K562 (cell line): ENCODE measurements around the gene ITGAV. TPM values are rescaled to one million over a fixed set of nuclear protein-coding genes. Genes with fewer than 3 reads are reported as not detected.

Experiments
- ATAC-seq: fragments of 200-7000 bp; cut with Tn5 transposase; 3 replicates; pipeline ENCODE4 v1.9.1; 2020; ENCODE audit warnings: moderate library complexity
- BruUV-seq: library from RNA; stranded (reverse); fragments of 400-500 nt; replicated peaks from 2 replicates; lab custom pipeline; 2021; lab: Mats Ljungman, UMichigan
- CTCF ChIA-PET: fragments of 300-600 bp; formaldehyde crosslinking; extraction: SDS; loops from one replicate; lab custom pipeline; 2021; ENCODE audit warnings: low intra/inter-chr PET ratio; lab: Yijun Ruan, JAX
- POLR2A ChIA-PET: fragments of 300-600, 350-650 bp; sonication (Branson Sonifier 250); formaldehyde crosslinking; extraction: SDS; loops from one replicate; lab custom pipeline; 2021; ENCODE audit warnings: antibody characterized with exemption, inconsistent platforms; lab: Yijun Ruan, JAX
- DNase-seq, 4 experiments: peaks; one replicate each; pipeline versions ENCODE4 v3.0.0 to v3.0.0-alpha.2; 2011 to 2018; ENCODE audit warnings: low spot score in 3 of 4, mixed read lengths in 3 of 4; ENCODE audit errors: extremely low read depth in 1 of 4
- FAIRE-seq: peaks from 2 replicates; lab custom pipeline; 2011; peaks lifted over from hg19 to GRCh38; lab: Jason Lieb, UNC
- H2AFZ ChIP-seq: 2 replicates; pipeline ENCODE4 v1.6.0; 2011; ENCODE audit warnings: low read depth, low read length, control low read depth, inconsistent platforms
- H3K27ac ChIP-seq: fragments of 200-600 bp; 3 replicates; pipeline ENCODE4 v1.8.0; 2011; ENCODE audit warnings: low read depth, mild to moderate bottlenecking, control low read depth, inconsistent platforms, low read length, moderate library complexity, mixed read lengths; ENCODE audit errors: extremely low read depth
- H3K27me3 ChIP-seq, 2 experiments: fragments of 300-600 bp in 1 of 2; 2 replicates in 1 of 2; 3 replicates in 1 of 2; pipeline versions ENCODE4 v1.6.0 to v1.8.0; 2011; ENCODE audit warnings: inconsistent platforms in 2 of 2, low read length in 2 of 2, mild to moderate bottlenecking in 1 of 2, mixed read lengths in 1 of 2, moderate library complexity in 1 of 2; ENCODE audit not compliant: control insufficient read depth in 2 of 2, insufficient read depth in 2 of 2
- H3K36me3 ChIP-seq: fragments of 300-600 bp; 3 replicates; pipeline ENCODE4 v1.8.0; 2011; ENCODE audit warnings: mild to moderate bottlenecking, low read length, inconsistent platforms; ENCODE audit not compliant: control insufficient read depth, insufficient read depth
- H3K4me1 ChIP-seq, 2 experiments: fragments of 200-600 bp in 1 of 2; replicated peaks in 1 of 2; 2 replicates in 1 of 2; 3 replicates in 1 of 2; pipeline versions ENCODE4 v1.5.1 to v1.8.0; 2011; ENCODE audit warnings: inconsistent platforms in 2 of 2, low read length in 2 of 2, mild to moderate bottlenecking in 1 of 2, mixed read lengths in 1 of 2, moderate library complexity in 1 of 2; ENCODE audit not compliant: control insufficient read depth in 2 of 2, insufficient read depth in 2 of 2
- H3K4me2 ChIP-seq: 2 replicates; pipeline ENCODE4 v1.6.1; 2011; ENCODE audit warnings: low read length, control low read depth, inconsistent platforms, mixed read lengths; ENCODE audit not compliant: insufficient read depth
- H3K4me3 ChIP-seq: fragments of 200-600 bp; sonication (generic), shearing (Covaris generic); 2 replicates; pipeline ENCODE4 v1.5.1; 2016; ENCODE audit warnings: control low read depth, inconsistent platforms
- H3K79me2 ChIP-seq: fragments of 200-600 bp; 3 replicates; pipeline ENCODE4 v1.8.0; 2011; ENCODE audit warnings: low read length, inconsistent platforms; ENCODE audit not compliant: control insufficient read depth, insufficient read depth
- H3K9ac ChIP-seq, 2 experiments: 2 replicates each; pipeline versions ENCODE4 v1.6.0 to v1.6.1; 2011; ENCODE audit warnings: low read depth in 2 of 2, low read length in 2 of 2, control low read depth in 1 of 2, inconsistent platforms in 1 of 2, mild to moderate bottlenecking in 1 of 2, mixed read lengths in 1 of 2; ENCODE audit not compliant: insufficient read depth in 1 of 2
- H3K9me1 ChIP-seq: one replicate; pipeline ENCODE4 v1.6.0; 2011; ENCODE audit warnings: inconsistent platforms, mild to moderate bottlenecking, low read length, moderate library complexity; ENCODE audit not compliant: control insufficient read depth, insufficient read depth
- H3K9me3 ChIP-seq: replicated peaks from 2 replicates; pipeline ENCODE4 v1.5.1; 2011; ENCODE audit warnings: low read depth, low read length, inconsistent platforms; ENCODE audit not compliant: control insufficient read depth, insufficient read depth
- H4K20me1 ChIP-seq: replicated peaks from 2 replicates; pipeline ENCODE4 v1.6.1; 2011; ENCODE audit warnings: low read length, inconsistent platforms, mixed read lengths; ENCODE audit not compliant: control insufficient read depth, insufficient read depth
- ARNT ChIP-seq, 2 experiments: fragments of 450-650 bp; IDR thresholded peaks; 2 replicates each; pipeline ENCODE4 v1.6.1; 2016; ENCODE audit warnings: mild to moderate bottlenecking in 1 of 2
- CXXC5 ChIP-seq: fragments of 250-450 bp; sonication (Bioruptor Pico); IDR thresholded peaks from 2 replicates; pipeline ENCODE4 v1.8.0; 2022; ENCODE audit warnings: inconsistent platforms, mild to moderate bottlenecking, moderate library complexity
- ELF4 ChIP-seq: fragments of 450-650 bp; formaldehyde crosslinking; IDR thresholded peaks from 2 replicates; pipeline ENCODE4 v1.4.0; 2022; ENCODE audit warnings: missing genetic modification characterization
- ETV6 ChIP-seq, 3 experiments: fragments of 150-350 bp in 1 of 3; sonication (generic) in 1 of 3; formaldehyde crosslinking in 1 of 3; IDR thresholded peaks; 2 replicates each; pipeline versions ENCODE4 v1.6.1 to v1.8.0; 2014 to 2022; ENCODE audit warnings: borderline replicate concordance in 2 of 3, low read depth in 2 of 3, antibody characterized with exemption in 1 of 3, low read length in 1 of 3, mild to moderate bottlenecking in 1 of 3, missing genetic modification reagents in 1 of 3
- MCM3 ChIP-seq: fragments of 450-650 bp; IDR thresholded peaks from 2 replicates; pipeline ENCODE4 v1.6.1; 2016
- PYGO2 ChIP-seq: fragments of 450-650 bp; IDR thresholded peaks from 2 replicates; pipeline ENCODE4 v1.6.1; 2016; ENCODE audit warnings: mild to moderate bottlenecking, missing genetic modification characterization, moderate library complexity, missing compliant biosample characterization
- SETDB1 ChIP-seq: IDR thresholded peaks from one replicate; pipeline ENCODE4 v1.6.1; 2012; ENCODE audit warnings: low read length, control low read depth, inconsistent platforms
- SMC3 ChIP-seq: conservative IDR thresholded peaks from 2 replicates; pipeline ENCODE4 v1.6.1; 2011; ENCODE audit warnings: low read depth, low read length, improper control_type of control experiment; ENCODE audit not compliant: insufficient read depth
- ZNF174 ChIP-seq: fragments of 250-450 bp; sonication (Bioruptor Pico); IDR thresholded peaks from 2 replicates; pipeline ENCODE4 v1.4.0; 2020; ENCODE audit warnings: mild to moderate bottlenecking
- WGBS: fragments of 100-300 bp; shearing (Covaris generic); methylation state at CpG from one replicate; pipeline ENCODE4 v1.1.6; 2016; ENCODE audit warnings: low coverage, mixed read lengths; ENCODE audit not compliant: insufficient coverage; ENCODE audit errors: missing lambda C conversion rate; 5-methylcytosine and 5-hydroxymethylcytosine counted together
- in situ Hi-C: fragments of 300-500 bp; cut with MboI; formaldehyde crosslinking; loops from 4 replicates; pipeline ENCODE4 v1.15.0; 2018; ENCODE audit warnings: inconsistent platforms, mixed read lengths
- intact Hi-C: fragments of 100-400 bp; cut with micrococcal nuclease; formaldehyde crosslinking; loops from 2 replicates; pipeline ENCODE4 v1.14.2; 2022
- polyA plus RNA-seq, 8 experiments: library from polyadenylated mRNA; depleted of rRNA in 4 of 8; stranded (reverse) in 5 of 8; unstranded in 3 of 8; fragments of >200 nt; fragmentation: Nextera tagmentation in 2 of 8; fragmentation: Illumina TruSeq in 1 of 8; extraction: Ambion mirVana in 2 of 8; extraction: Trizol in 1 of 8; gene quantifications; 2 replicates each; pipeline versions ENCODE4 v1.2.1 to v1.2.3, GENCODE V29; 2011 to 2014; ENCODE audit warnings: inconsistent platforms in 1 of 8, missing spikeins in 1 of 8
- total RNA-seq, 7 experiments: library from RNA; depleted of rRNA in 6 of 7; stranded (reverse); fragments of >200 nt in 6 of 7; fragmentation: Illumina TruSeq in 2 of 7; extraction: Trizol in 2 of 7; gene quantifications; 2 replicates each; pipeline versions ENCODE4 v1.2.1 to v1.2.3, GENCODE V29; 2011 to 2021; ENCODE audit warnings: low replicate concordance in 1 of 7
- TF ChIP-seq, protein P1 (sequence below): fragments of 450-650 bp; IDR thresholded peaks from 2 replicates; pipeline ENCODE4 v1.6.1; 2016; ENCODE audit warnings: borderline replicate concordance
- TF ChIP-seq, protein P2 (sequence below): IDR thresholded peaks from 2 replicates; pipeline ENCODE4 v1.6.1; 2011; ENCODE audit warnings: borderline replicate concordance, low read depth, mild to moderate bottlenecking, moderate library complexity, low read length; ENCODE audit not compliant: insufficient read depth, poor library complexity, severe bottlenecking
- TF ChIP-seq, protein P3 (sequence below), 2 experiments: IDR thresholded peaks; 2 replicates each; pipeline ENCODE4 v1.6.1; 2011; ENCODE audit warnings: borderline replicate concordance in 1 of 2, control low read depth in 1 of 2, low read depth in 1 of 2, low read length in 1 of 2, mild to moderate bottlenecking in 1 of 2, mixed read lengths in 1 of 2, moderate library complexity in 1 of 2; ENCODE audit not compliant: insufficient read depth in 1 of 2, insufficient read length in 1 of 2, poor library complexity in 1 of 2, severe bottlenecking in 1 of 2; ENCODE audit errors: extremely low read depth in 1 of 2

ITGAV gene
- total and polyA plus RNA-seq, 9 of the 15 experiments (the other 6 are each of a cell fraction or from before 2014, with no cell fraction given) = 3.7 to 17.7 (median 10.7) TPM

DNA sequence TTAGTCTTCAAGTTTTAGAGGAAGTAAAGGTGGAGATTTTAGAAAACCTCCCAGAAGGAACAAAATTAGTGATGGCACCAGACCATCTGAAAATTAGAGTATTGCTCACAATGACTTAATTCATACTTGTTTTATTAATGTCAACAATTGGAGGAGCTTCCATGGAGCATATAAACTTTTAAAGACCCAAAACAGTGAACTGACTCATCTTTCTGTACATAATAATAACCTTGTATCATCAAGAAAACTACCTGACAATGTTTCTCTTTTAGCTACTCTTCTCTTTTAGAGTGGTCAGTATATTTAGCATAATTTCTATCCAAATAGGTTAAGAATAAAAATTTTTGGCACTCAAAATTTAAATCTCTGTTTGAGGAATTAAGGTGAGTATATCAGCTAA is 7.2 kb upstream of the ITGAV start (continued):
- TF ChIP-seq ARNT (IDR thresholded peaks at IDR 0.05) (no peak), ZNF174 (CRISPR knock-in tag) (no peak), ETV6 (IDR thresholded peaks at IDR 0.05; ENCODE audit: borderline replicate concordance in 1 of 2, low read depth in 2 of 2, low read length in 1 of 2) (no peak), ETV6 (CRISPR knock-in tag; IDR thresholded peaks at IDR 0.05; ENCODE audit: borderline replicate concordance) (no peak), CXXC5 (CRISPR knock-in tag) (no peak), PYGO2 (tag) (no peak)

DNA sequence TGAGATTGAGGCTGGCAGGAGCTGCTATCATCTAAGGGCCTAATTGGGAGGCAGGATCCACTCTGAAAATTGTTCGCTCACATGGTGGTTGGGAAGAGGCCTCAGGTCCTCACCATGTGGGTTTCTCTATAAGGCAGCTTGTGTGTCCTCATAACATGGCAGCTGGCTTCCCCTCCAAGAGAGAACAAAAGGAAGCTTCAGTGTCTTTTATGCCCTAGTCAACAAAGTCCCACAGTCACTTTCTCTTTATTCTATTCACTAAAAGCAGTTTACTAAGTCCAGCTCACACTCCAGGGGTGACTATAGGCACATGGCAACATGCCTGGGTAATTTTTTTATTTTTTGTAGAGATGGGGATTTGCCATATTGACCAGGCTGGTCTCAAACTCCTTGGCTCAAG is 5.8 kb upstream of the ITGAV start:
- H4K20me1 ChIP-seq = no peaks in the 10 kb centered on the region
- ATAC-seq (no peak), DNase-seq (no peak), FAIRE-seq (no peak)
- no peaks in the 10 kb centered on the region for H3K79me2 ChIP-seq
- WGBS = 8% methylated on average over 1 of the region's 1 CpG
- H3K9me1 ChIP-seq = no peaks in the 10 kb centered on the region
- no peak for TF ChIP-seq SMC3
- TF ChIP-seq, protein P1, sequence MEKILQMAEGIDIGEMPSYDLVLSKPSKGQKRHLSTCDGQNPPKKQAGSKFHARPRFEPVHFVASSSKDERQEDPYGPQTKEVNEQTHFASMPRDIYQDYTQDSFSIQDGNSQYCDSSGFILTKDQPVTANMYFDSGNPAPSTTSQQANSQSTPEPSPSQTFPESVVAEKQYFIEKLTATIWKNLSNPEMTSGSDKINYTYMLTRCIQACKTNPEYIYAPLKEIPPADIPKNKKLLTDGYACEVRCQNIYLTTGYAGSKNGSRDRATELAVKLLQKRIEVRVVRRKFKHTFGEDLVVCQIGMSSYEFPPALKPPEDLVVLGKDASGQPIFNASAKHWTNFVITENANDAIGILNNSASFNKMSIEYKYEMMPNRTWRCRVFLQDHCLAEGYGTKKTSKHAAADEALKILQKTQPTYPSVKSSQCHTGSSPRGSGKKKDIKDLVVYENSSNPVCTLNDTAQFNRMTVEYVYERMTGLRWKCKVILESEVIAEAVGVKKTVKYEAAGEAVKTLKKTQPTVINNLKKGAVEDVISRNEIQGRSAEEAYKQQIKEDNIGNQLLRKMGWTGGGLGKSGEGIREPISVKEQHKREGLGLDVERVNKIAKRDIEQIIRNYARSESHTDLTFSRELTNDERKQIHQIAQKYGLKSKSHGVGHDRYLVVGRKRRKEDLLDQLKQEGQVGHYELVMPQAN = no peak
- TF ChIP-seq, protein P2, sequence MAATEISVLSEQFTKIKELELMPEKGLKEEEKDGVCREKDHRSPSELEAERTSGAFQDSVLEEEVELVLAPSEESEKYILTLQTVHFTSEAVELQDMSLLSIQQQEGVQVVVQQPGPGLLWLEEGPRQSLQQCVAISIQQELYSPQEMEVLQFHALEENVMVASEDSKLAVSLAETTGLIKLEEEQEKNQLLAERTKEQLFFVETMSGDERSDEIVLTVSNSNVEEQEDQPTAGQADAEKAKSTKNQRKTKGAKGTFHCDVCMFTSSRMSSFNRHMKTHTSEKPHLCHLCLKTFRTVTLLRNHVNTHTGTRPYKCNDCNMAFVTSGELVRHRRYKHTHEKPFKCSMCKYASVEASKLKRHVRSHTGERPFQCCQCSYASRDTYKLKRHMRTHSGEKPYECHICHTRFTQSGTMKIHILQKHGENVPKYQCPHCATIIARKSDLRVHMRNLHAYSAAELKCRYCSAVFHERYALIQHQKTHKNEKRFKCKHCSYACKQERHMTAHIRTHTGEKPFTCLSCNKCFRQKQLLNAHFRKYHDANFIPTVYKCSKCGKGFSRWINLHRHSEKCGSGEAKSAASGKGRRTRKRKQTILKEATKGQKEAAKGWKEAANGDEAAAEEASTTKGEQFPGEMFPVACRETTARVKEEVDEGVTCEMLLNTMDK = no peak
- TF ChIP-seq SETDB1 = no peak
- no peak for TF ChIP-seq MCM3
- TF ChIP-seq ELF4 (CRISPR knock-in tag) = no peak
- TF ChIP-seq, protein P3, sequence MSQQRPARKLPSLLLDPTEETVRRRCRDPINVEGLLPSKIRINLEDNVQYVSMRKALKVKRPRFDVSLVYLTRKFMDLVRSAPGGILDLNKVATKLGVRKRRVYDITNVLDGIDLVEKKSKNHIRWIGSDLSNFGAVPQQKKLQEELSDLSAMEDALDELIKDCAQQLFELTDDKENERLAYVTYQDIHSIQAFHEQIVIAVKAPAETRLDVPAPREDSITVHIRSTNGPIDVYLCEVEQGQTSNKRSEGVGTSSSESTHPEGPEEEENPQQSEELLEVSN (IDR thresholded peaks at IDR 0.05; ENCODE audit: borderline replicate concordance in 1 of 2, extremely low read depth in 1 of 2, insufficient read depth in 1 of 2, insufficient read length in 1 of 2, low read depth in 1 of 2, low read length in 1 of 2, poor library complexity in 1 of 2, severe bottlenecking in 1 of 2) = no peak
- no peaks in the 10 kb centered on the region for H3K27me3 ChIP-seq
- peaks cover 0 to 7% of the 10 kb centered on the region in 2 experiments; a peak in 2 of 5 replicates for H3K4me1 ChIP-seq
- H3K36me3 ChIP-seq = no peaks in the 10 kb centered on the region
- no peak overlapping the region for H3K4me2 ChIP-seq
- in situ Hi-C loops = no loop called here
- intact Hi-C loops = no loop called here
- H3K27ac ChIP-seq = no peak overlapping the region
- H2AFZ ChIP-seq = no peak overlapping the region
- BruUV-seq = no TSS peak
- ChIA-PET POLR2A (interaction anchor here (0.6 to 1.4 kb wide), 4 partner anchors 9 to 36 kb away, joined by 3 to 5 read pairs (median 4); no protein-coding TSS in a partner anchor), CTCF (no interaction called here)
- H3K9ac ChIP-seq = no peak overlapping the region
- no peak overlapping the region for H3K4me3 ChIP-seq
- H3K9me3 ChIP-seq = no peaks in the 10 kb centered on the region
